NCI-H1105 treated with DMSO at 0.1 percent for 48 hours (cell line): ENCODE data around the gene FILIP1L.
"Not testable (repeated sequence)": the region's sequence is repeated elsewhere in the genome, so short reads cannot be mapped to it uniquely, and the experiment has no call there.

Experiments
- DNase-seq: peaks from one replicate; lab custom pipeline; 2025; lab: John Stamatoyannopoulos, UW

The FILIP1L gene

DNA sequence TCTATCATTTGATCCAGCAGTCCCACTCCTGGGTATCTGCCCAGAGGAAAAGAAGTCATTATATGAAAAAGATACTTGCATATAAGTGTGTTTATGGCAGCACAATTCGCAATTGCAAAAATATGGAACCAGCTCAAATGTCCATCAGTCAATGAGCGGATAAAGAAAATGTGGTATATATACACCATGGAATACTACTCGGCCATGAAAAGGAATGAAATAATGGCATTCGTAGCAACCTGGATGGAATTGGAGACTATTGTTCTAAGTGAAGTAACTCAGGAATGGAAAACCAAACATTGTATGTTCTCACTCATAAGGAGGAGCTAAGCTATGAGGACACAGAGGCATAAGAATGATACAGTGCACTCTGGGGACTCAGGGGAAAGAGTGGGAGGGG is 272.4 kb downstream of the FILIP1L start:
- DNase-seq = not testable (repeated sequence)

DNA sequence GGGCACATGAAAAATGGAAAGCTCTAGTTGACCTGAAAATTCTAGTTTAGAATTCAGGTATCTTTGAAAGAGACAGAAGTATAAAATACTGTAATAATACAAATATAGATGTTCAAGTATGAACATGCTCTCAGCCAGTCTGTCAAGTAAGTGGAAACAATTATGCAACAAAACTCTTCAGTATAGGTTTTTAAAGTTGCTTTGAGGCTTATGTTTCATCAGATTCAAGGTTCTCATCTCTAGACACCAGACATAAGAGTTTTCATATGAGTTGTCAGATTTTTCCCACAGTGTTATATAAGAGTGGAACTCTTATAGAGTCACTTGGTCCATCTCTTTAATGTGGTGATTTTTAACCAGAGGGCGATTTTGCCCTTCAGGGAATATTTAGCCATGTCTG is 274.7 kb downstream of the FILIP1L start:
- DNase-seq = no peak

DNA sequence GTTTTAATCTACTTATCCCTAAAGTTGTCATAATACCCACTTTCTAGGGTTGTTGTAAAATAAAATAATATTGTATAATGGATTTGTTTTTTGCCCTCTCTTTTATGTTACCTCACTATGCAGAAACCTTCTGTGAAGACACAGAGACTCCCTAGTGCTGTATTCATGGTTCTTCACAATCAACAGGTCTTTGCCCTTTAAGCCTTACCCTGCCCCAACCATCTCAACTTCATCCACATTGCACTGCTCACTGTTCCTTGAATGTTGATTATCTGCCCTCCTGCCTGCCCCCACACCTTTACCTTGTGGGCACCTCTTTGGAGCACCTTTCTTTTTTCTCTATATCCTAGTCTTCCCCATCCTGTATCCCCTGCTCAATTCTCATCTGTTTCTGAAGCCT is 275.5 kb downstream of the FILIP1L start:
- DNase-seq = no peak

DNA sequence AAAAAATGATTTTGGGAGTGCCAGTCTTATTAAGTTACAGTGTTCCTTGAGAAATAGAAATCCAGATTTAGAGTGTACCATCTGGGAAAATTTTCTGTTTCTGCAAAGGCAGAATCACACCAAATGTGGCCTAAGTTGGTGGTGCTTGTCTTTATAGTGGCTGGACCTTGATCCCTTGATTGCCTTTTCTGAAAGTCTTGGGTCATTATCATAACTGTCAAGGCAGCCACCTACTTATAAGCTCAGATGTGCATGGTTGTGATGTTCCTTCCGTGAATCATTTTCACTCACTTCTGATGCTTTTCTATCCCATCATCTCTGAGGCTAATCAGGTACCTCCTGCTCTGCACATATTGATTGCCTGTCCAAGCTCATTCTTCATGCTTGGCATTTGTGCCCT is 276.6 kb downstream of the FILIP1L start:
- DNase-seq = no peak

DNA sequence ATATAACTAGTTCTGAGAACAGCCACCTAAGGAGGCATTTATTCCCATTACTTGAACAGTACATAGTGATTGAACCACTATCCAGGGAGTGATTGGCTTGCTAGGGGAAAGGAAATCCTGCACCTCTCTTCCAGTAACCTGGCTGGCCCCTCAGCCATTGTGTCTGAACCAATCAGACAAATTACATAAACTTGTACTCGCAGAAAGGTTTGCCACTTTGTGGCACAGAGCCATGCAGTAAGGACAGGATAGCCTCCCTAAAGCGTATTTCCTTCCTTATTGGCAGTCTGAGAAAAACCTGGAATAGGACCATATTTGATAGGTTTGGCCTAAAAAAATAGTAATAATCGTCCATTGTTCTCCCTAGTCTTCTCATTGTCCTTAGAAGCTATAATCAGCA is 277.6 kb downstream of the FILIP1L start:
- DNase-seq = no peak

DNA sequence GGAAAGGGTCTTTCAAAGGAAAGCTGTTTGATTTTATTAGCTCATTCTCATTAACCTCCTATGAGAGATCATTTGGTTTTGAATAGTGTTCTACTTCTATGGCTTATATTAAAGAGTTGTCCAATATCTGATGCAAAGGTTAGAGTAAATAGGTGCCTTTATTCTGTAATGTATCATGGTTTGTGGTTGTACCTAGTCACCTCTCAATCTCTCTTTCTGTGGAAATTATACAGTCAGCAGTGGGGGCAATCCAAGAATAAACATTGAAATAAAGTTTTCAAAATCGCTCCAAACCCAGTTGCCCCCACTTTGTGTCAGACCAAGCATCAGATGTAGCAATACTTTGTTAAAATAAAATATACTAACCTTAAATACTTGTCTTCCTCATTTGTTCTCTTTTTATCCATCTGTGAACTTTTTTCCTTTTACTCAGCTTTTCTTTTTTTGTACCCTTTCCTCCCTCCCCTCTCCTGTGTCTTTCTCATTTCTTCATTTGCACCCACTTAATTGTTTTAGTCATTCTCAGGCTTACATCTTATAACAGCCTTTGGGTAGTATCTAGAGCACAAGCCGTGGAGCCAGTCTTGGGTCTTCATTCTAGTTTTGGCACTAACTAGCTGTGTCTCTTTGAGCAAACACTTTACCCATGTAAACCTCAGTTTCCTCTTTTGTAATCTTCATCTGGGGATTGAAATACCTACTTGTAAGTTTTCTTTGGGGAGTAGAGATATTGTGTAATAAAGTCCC is 279.9 kb downstream of the FILIP1L start:
- no peak for DNase-seq

DNA sequence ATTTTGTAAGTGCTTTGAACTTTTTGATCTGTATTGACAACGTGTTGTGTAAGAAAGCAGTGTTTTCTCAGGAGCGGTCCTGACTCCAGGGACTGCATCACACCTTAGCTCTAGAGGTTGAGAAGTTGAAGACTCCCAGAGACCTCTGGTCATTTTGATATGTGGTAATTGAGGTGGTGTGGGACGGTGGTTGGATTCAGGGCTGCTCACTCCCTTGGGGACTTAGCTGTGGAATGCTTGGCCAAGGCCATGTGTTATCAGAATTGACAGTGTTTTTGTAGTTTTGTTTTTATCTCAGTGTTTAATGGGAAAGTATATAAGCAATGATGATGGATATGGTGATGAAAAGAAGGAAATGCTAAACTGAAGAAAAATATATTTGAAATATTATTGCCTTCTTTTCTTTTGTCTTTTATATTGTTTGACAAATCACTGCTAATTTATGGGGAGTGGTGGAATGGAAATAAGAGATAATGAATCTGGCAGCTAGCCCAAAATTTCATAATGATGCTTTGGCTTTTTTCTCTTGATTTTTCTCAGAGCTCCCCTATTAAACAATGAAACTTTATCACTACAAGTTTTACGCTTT is 280.6 kb downstream of the FILIP1L start:
- DNase-seq = no peak

DNA sequence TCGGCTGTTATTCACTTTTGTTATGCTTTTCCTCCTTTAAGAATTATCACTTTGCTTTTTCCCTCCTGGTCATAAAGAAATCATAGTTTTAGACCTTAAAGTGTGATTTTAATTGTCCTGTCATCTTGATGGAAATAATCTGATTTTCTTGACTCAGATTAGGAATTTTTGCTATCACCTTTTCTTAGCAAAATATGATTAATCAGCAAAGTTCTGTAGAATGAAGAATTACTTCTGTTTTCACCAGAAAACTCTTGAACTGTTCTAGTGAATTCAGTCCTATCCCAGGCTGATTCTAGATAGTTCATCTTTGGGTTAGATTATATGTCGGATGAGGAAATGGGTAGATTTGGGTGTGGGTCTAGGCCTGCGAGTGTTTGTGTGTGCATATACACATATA is 284.5 kb downstream of the FILIP1L start:
- no peak for DNase-seq

DNA sequence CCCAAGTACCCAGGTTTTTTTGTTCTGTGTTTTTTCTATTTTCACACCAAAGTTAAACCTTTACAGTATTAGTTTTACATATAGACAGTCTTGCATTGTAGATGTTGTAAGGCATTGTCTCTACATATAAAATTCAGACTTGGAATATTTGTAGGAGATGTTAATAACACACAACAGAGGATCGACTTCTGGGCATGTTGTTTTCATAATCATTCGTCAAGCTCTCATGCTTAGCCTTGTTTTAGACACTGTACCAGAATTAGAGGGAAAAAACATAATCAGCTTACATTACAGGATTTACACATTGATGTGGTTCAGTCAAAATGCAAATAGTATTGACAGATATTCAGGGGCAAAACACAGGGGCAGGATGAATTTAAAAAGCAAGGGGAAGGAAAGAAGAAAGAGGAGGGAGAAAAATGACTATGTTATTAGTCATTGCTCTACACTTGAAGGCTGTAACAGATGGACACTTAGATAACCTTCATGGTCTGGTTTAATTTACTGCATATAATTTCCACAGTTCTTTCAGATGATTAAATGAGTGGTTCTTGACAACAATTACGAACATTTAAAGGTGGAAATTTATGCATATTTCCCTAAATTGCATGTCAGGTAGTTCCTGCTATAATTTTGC is 289.2 kb downstream of the FILIP1L start:
- DNase-seq = no peak

DNA sequence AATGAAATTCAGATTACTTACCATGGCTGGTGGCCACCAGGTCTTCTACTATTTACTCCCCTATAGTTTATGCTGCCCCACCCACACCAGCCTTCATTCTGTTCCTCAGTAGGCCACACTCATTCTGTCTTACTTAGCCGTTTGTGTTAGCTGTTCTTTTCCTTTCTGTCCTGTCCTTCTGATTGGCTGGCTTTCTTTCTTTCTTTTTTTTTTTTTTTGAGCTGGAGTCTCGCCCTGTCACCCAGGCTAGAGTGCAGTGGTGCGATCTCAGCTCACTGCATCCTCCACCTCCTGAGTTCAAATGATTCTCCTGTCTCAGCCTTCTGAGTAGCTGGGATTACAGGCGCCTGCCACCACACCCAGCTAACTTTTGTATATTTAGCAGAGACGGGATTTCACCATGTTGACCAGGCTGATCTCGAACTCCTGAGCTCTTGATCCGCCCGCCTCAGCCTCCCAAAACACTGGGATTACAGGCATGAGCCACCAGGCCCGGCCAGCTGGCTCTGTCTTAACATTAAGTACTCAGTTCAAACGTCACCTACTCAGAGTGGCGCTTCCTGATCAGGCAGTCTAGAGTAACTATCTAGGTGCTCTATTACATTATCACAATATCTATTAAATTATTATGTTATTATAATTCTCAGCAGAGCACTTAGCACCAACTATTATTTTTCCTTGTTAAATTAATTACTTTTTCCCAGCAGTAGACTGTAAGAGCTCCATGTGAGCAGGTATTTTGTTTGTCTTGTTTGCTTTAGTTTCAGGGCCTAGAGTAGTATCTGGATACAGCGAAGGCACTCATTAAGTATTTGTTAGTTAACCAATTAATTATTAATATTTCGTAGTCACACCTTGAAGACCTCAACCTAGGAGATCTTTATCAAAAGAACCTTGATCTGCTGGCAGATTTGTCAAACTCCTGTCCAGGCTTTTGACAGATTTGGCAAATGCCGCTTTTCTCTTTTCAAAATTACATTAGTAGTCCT is 290.3 kb downstream of the FILIP1L start:
- no peak for DNase-seq

DNA sequence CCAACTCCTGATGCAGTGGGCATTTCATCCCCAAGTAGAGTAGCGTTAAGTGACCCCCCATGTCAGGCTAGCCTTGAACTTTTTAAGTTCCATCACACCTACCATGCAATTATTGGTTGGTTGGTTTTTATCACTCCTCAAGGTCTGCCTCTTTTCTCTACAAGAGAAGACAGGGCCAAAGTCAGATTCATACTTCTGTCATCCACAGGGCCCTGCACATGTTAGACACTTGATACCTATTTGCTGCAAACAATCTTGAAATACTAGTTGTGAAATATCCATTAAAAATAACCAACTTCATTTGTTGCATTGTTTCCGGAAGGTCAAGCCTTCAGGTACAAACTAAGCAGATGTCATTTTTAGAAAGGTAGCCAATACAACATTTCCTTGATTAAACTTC is 295.5 kb downstream of the FILIP1L start:
- no peak for DNase-seq

DNA sequence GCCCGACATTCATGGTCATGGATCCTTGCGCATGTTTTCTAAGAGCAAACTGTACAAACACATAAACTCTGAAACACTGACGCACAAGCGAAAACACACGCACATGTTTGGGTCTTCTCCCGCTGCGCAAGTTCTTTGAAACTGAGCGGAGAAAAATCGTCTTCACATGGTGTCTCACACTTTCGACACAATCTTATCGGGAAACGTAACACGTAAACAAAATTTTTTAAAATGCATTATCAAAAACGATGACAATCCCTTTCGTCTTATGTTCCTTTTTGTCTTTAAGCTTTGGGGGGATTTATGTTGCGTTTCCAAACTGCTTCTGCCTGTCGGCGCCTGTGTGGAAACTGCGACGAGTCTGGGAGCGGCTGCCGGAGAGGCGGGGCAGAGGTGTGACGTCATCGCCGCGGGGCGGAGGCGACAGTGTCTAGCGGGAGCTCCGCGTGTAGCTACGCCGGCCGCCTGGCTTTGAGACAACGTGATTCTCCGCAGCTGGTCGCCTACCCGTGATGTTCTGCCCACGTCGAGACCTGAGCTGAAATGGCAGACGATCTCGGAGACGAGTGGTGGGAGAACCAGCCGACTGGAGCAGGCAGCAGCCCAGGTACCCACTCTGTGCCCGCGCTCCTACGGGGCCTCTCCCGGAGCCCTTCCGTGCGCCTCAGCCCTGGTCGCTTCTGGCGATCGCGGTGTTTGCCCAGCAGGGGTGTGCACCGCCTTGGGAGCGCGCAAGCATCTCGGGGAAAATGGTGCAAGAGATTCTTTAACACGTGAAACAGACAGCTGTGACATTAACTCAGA is 296.7 kb downstream of the FILIP1L start, which contains the start of gene CMSS1:
Gene CMSS1, plus strand, starts transcription at position 426 of the 804 bp plus-strand sequence.
- peak; percentile 89 for DNase-seq

DNA sequence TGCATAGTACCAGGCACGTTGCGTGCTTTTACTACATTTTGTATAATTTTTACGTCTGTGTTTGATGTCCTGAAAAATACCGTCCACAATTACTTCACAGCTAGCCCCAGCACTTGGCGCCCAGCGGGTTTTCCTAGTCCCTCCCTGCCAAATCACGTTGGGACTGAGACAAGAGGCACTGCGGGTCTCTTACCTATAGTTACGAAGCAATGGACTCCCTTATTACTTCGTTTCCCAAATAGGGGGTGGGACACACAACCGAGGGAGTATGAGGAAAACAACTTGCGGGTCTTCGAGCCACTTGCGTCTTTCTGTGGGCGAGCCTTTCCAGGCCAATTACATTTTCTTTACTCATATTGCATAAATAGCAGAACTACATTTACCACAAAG is 297.3 kb downstream of the FILIP1L start:
- no peak for DNase-seq

DNA sequence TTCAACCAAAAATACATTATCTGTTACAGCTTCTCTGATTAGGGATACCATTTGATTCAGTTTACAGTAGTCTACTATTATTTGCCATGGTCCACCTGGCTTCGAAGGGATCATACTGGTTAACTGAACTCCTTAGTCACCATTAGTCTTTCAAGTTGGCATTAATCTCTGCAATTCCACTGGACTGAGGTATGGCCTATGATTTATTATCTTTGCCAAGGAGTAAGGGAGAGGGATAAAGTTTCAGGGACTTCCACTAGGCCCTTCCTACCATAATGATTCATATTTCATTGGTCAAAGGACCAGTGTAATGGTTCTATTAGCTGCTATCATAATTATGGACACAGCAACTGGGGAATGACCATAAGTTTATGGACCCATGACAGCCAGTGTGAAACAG is 303.9 kb downstream of the FILIP1L start:
- no peak for DNase-seq

DNA sequence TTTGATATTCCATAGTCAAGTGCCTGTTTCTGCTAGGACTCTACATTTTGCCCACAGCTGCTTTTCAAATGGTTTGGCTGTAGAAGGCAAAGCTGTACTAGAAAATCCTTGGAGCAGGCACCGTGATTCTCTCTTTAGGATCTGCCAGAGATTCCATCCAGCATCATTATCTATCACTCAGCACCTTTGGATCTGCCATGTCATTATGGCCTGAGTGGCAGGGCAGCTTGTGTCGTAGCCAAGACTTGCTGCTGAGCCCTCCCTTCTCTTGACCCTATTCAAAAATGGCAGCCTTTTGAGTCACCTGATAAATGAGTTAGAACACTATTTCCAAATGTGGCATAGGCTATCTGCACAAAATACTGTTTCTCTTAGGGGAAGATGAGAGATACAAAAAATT is 304.7 kb downstream of the FILIP1L start:
- no peak for DNase-seq

DNA sequence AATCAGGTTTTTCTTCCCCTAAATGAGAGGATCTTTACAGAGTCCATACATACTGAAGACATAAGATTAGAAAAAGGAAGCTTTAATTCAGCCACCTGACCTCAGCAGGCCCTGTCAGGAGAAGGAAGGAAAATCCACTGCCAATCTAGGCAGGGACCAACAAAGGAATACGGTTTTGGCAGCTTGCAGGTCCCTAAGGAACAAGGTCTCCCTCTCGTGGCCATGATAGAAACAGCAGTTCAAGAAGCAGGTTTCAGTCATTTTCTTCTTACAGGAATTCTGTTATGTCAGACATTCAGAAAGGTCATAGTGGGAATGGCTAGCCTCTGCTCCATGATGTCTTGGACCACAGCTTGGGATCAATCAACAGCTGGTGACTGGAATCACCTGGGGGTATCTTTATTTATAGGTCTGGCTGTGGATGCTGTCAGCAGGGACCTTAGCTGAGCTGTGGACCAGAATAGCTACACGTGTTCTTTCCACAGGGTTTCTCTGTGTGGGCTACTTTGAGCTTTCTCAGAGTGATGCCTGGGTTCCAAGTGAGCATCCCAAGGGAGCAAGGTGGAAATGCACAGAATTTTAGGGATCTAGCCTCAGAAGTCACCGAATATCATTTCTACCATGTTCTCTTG is 306.0 kb downstream of the FILIP1L start:
- peak; percentile 65 for DNase-seq

DNA sequence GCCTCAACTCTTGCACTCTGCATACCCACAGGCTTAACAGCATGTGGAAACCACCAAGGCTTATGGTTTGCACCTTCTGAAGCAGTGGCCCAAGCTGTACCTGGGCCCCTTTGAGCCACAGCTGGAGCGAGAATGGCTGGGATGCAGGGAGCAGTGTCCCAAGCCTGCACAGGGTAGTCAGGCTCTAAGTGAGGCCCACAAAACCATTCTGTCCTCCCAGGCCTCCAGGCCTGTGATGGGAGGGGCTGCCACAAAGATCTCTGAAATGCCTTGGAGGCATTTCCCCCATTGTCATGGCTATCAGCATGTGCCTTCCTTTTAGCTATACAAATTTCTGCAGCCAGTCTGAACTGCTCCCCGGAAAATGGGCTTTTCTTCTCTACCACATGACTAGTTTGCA is 309.1 kb downstream of the FILIP1L start:
- DNase-seq = no peak

DNA sequence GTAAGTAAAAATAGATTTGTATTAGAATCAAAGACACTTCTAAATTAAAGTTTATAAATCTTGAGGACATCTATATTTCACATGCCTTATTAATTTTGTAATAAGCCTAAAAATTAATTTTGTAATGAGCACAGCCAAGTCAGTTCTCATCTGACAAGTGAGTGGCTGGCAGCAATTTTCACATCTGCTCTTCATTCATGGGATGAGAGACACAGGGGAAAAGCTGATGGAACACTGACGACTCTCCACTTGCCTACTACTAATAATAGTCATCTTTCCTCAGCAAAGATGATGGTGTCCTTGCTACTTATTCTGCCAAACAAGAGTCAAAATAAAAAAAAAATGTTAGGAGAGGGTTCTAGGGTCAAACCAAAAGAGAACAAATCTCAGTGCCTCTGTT is 311.0 kb downstream of the FILIP1L start:
- no peak for DNase-seq

DNA sequence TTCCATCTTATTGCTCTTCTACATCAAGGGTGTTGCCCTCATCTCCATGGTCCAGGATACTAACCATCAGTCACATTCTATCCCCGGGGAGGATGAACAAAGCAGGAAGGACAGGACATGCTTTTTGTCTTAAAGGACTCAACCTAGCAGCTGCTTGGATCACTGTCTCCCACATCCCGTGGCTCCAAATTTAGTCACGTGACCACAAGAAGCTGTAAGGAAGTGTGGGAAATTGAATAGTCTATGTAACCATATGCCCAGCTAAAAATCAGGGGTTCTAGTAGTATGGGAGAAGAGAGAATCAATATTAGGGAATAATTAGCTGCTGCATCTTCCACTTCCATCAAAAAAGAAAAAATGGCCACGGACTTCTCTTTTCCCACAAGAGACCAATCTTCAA is 314.9 kb downstream of the FILIP1L start:
- DNase-seq = no peak

DNA sequence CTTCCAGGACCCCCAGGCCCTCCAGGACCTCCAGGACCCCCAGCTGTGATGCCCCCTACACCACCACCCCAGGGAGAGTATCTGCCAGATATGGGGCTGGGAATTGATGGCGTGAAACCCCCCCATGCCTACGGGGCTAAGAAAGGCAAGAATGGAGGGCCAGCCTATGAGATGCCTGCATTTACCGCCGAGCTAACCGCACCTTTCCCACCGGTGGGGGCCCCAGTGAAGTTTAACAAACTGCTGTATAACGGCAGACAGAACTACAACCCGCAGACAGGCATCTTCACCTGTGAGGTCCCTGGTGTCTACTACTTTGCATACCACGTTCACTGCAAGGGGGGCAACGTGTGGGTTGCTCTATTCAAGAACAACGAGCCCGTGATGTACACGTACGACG is 318.7 kb downstream of the FILIP1L start:
- no peak for DNase-seq

DNA sequence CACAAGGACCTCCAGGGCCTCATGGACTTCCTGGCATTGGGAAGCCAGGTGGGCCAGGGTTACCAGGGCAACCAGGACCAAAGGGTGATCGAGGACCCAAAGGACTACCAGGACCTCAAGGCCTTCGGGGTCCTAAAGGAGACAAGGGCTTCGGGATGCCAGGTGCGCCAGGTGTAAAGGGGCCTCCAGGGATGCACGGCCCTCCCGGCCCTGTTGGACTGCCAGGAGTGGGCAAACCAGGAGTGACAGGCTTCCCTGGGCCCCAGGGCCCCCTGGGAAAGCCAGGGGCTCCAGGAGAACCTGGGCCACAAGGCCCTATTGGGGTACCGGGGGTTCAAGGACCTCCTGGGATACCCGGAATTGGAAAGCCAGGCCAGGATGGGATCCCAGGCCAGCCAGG is 319.8 kb downstream of the FILIP1L start:
- no peak for DNase-seq
